PC-3 (cell line): ENCODE measurements around the gene ENAH. TPM values are rescaled to one million over a fixed set of nuclear protein-coding genes. Genes with fewer than 3 reads are reported as not detected.

Experiments
- ATAC-seq: fragments of 200-7000 bp; cut with Tn5 transposase; 2 replicates; pipeline ENCODE4 v1.9.1; 2020; ENCODE audit warnings: mild to moderate bottlenecking, moderate library complexity
- BruUV-seq: library from RNA; stranded (reverse); fragments of 400-500 nt; replicated peaks from 2 replicates; lab custom pipeline; 2021; lab: Mats Ljungman, UMichigan
- CTCF ChIA-PET: fragments of 300-600 bp; sonication (Branson Sonifier 250); formaldehyde crosslinking; loops from one replicate; lab custom pipeline; 2022; ENCODE audit warnings: antibody characterized with exemption; lab: Charles Lee
- POLR2A ChIA-PET: fragments of 300-600 bp; sonication (Branson Sonifier 250); formaldehyde crosslinking; loops from one replicate; lab custom pipeline; 2022; ENCODE audit warnings: antibody characterized with exemption; ENCODE audit not compliant: unreplicated experiment; lab: Charles Lee
- DNase-seq: peaks from one replicate; pipeline ENCODE4 v3.0.0-alpha.2; 2015
- H2AFZ ChIP-seq: fragments of 300-600 bp; sonication (generic); 2 replicates; pipeline ENCODE4 v1.6.0; 2016; ENCODE audit warnings: antibody characterized with exemption, low read length
- H3F3A ChIP-seq: fragments of 300-600 bp; sonication (generic); one replicate; pipeline ENCODE4 v1.6.0; 2017; ENCODE audit warnings: antibody characterized with exemption, low read length, control low read depth, mild to moderate bottlenecking; ENCODE audit not compliant: unreplicated experiment
- H3K27ac ChIP-seq: fragments of 300-600 bp; sonication (generic); 2 replicates; pipeline ENCODE4 v1.5.1; 2016; ENCODE audit warnings: mild to moderate bottlenecking, low read length
- H3K27me3 ChIP-seq: fragments of 300-600 bp; sonication (generic); 2 replicates; pipeline ENCODE4 v1.6.1; 2016; ENCODE audit warnings: low read length, mixed read lengths
- H3K36me3 ChIP-seq: fragments of 300-600 bp; sonication (generic); 2 replicates; pipeline ENCODE4 v1.6.1; 2016; ENCODE audit warnings: low read depth, mixed run types, low read length, mixed read lengths
- H3K4me1 ChIP-seq: fragments of 300-600 bp; sonication (generic); 2 replicates; pipeline ENCODE4 v1.5.1; 2016; ENCODE audit warnings: low read length; ENCODE audit not compliant: insufficient read depth
- H3K4me2 ChIP-seq: fragments of 300-600 bp; sonication (generic); 2 replicates; pipeline ENCODE4 v1.6.0; 2016; ENCODE audit warnings: low read length
- H3K4me3 ChIP-seq: fragments of 300-600 bp; sonication (generic); 2 replicates; pipeline ENCODE4 v1.5.1; 2016; ENCODE audit warnings: mild to moderate bottlenecking, low read length, mixed read lengths
- H3K79me2 ChIP-seq: fragments of 300-600 bp; sonication (generic); 2 replicates; pipeline ENCODE4 v1.6.1; 2017; ENCODE audit warnings: low read length, mixed read lengths
- H3K9ac ChIP-seq: fragments of 300-600 bp; sonication (generic); 2 replicates; pipeline ENCODE4 v1.6.0; 2016; ENCODE audit warnings: mild to moderate bottlenecking, low read length
- H3K9me2 ChIP-seq: fragments of 300-600 bp; sonication (generic); replicated peaks from 2 replicates; pipeline ENCODE4 v1.6.1; 2016; ENCODE audit warnings: mixed run types, low read length, mixed read lengths
- H3K9me3 ChIP-seq: fragments of 300-600 bp; sonication (generic); 2 replicates; pipeline ENCODE4 v1.6.1; 2016; ENCODE audit warnings: low read length, mixed read lengths
- H4K20me1 ChIP-seq: fragments of 300-600 bp; sonication (generic); 2 replicates; pipeline ENCODE4 v1.6.1; 2016; ENCODE audit warnings: low read length, mixed read lengths
- CTCF ChIP-seq: fragments of 300-600 bp; sonication (generic); conservative IDR thresholded peaks from 2 replicates; pipeline ENCODE4 v1.5.1; 2017; ENCODE audit warnings: antibody characterized with exemption, low read depth, mild to moderate bottlenecking, low read length
- EZH2 ChIP-seq: fragments of 300-600 bp; sonication (generic); IDR thresholded peaks from one replicate; pipeline ENCODE4 v1.6.1; 2017; ENCODE audit warnings: antibody characterized with exemption, mild to moderate bottlenecking, low read length; ENCODE audit not compliant: unreplicated experiment
- EZH2phosphoT487 ChIP-seq: fragments of 300-600 bp; sonication (generic); IDR thresholded peaks from 2 replicates; pipeline ENCODE4 v1.6.1; 2018; ENCODE audit warnings: mild to moderate bottlenecking, antibody characterized with exemption, low read length, borderline replicate concordance
- intact Hi-C: fragments of 100-400 bp; cut with micrococcal nuclease; formaldehyde crosslinking; loops from 2 replicates; pipeline ENCODE4 v1.9.0; 2023
- total RNA-seq: library from RNA; depleted of rRNA; stranded (reverse); fragments of >200 nt; gene quantifications from 2 replicates; pipeline ENCODE4 v1.2.3, GENCODE V29; 2014

The ENAH gene
- total RNA-seq, 1 experiment from 2014 or later, result 96.6 TPM

GRCh38 chr1:225685476-225686176, 32.7 kb upstream of the ENAH start:
- Histone ChIP-seq H3K9ac (no peak overlapping the region), H3K27me3 (no peaks in the 10 kb centered on the region), H3F3A (no peaks in the 10 kb centered on the region), H3K27ac (no peak overlapping the region), H3K9me3 (no peaks in the 10 kb centered on the region), H2AFZ (no peak overlapping the region), H3K4me2 (no peak overlapping the region), H3K79me2 (no peaks in the 10 kb centered on the region), H3K4me3 (no peak overlapping the region), H4K20me1 (no peaks in the 10 kb centered on the region), H3K4me1 (peaks cover 8% of the 10 kb centered on the region), H3K9me2 (no peaks in the 10 kb centered on the region), H3K36me3 (no peaks in the 10 kb centered on the region)
- ChIA-PET CTCF (no interaction called here), POLR2A (no interaction called here)
- no peak for ATAC-seq
- no peak for TF ChIP-seq EZH2phosphoT487
- no peak for TF ChIP-seq EZH2
- no peak for TF ChIP-seq CTCF
- intact Hi-C loops, result no loop called here
- BruUV-seq, result no TSS peak
- DNase-seq, result no peak

GRCh38 chr1:225684741-225685140, 31.8 kb upstream of the ENAH start:
- H2AFZ ChIP-seq, result no peak overlapping the region
- no peaks in the 10 kb centered on the region for H3K27me3 ChIP-seq
- no peaks in the 10 kb centered on the region for H3F3A ChIP-seq
- H3K27ac ChIP-seq, result no peak overlapping the region
- no peaks in the 10 kb centered on the region for H4K20me1 ChIP-seq
- DNase-seq (no peak), ATAC-seq (no peak)
- TF ChIP-seq CTCF (no peak), EZH2 (no peak), EZH2phosphoT487 (no peak)
- no peaks in the 10 kb centered on the region for H3K9me3 ChIP-seq
- ChIA-PET POLR2A (no interaction called here), CTCF (no interaction called here)
- no peak overlapping the region for H3K4me2 ChIP-seq
- no peak overlapping the region for H3K9ac ChIP-seq
- no peaks in the 10 kb centered on the region for H3K79me2 ChIP-seq
- H3K4me3 ChIP-seq, result no peak overlapping the region
- H3K36me3 ChIP-seq, result no peaks in the 10 kb centered on the region
- no TSS peak for BruUV-seq
- intact Hi-C loops, result no loop called here
- H3K9me2 ChIP-seq, result no peaks in the 10 kb centered on the region
- peaks cover 3% of the 10 kb centered on the region; the same call in 1 of the 2 replicates for H3K4me1 ChIP-seq

GRCh38 chr1:225681231-225681630, 28.3 kb upstream of the ENAH start:
- H3K9me3 ChIP-seq, result no peaks in the 10 kb centered on the region
- H3K79me2 ChIP-seq, result no peaks in the 10 kb centered on the region
- intact Hi-C loops, result no loop called here
- no peaks in the 10 kb centered on the region for H3K4me1 ChIP-seq
- ATAC-seq, result no peak
- ChIA-PET POLR2A (no interaction called here), CTCF (no interaction called here)
- no peaks in the 10 kb centered on the region for H3K27me3 ChIP-seq
- no TSS peak for BruUV-seq
- no peak overlapping the region for H2AFZ ChIP-seq
- no peaks in the 10 kb centered on the region for H3K9me2 ChIP-seq
- H3K36me3 ChIP-seq, result no peaks in the 10 kb centered on the region
- no peaks in the 10 kb centered on the region for H3F3A ChIP-seq
- no peaks in the 10 kb centered on the region for H4K20me1 ChIP-seq
- H3K4me3 ChIP-seq, result no peak overlapping the region
- TF ChIP-seq CTCF, result no peak
- TF ChIP-seq EZH2, result no peak
- no peak for TF ChIP-seq EZH2phosphoT487
- H3K27ac ChIP-seq, result no peak overlapping the region
- H3K9ac ChIP-seq, result no peak overlapping the region
- H3K4me2 ChIP-seq, result no peak overlapping the region
- DNase-seq, result no peak
